Anterior cingulate cortex (tissue), 58 donors: ENCODE data around the gene GLI3.

Source experiments
- DNase-seq, 58 donors: peaks; one replicate each; lab custom pipeline; 2025; lab: John Stamatoyannopoulos, UW

GLI3 gene

GRCh38 chr7:41981046-41982040, 255.7 kb downstream of the GLI3 start:
- DNase-seq, result no peak

- no peak for DNase-seq
Observed at GRCh38 chr7:41979834-41980307, 257.1 kb downstream of the GLI3 start.

DNA sequence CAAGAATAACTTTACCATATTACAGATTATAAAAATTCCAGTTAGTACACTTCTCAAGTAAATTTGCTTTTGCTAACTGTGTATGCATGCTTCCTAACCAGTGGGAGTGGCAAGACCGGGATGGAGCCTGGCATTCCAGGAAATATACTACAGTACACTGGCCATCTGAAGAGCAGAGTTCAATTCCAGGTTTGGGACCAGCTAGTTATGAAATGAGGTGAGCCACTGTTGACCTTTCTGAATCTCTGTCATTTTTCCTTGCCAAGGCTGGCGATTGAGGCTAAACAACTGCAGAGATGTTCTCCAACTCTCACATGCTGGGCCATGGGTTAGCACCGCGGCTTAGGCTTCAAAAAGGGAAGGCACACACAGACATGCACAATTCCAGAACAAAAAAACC, 258.2 kb downstream of the GLI3 start:
- no peak for DNase-seq

- no peak for DNase-seq
Observed at GRCh38 chr7:41977661-41978060, 259.3 kb downstream of the GLI3 start.

DNA sequence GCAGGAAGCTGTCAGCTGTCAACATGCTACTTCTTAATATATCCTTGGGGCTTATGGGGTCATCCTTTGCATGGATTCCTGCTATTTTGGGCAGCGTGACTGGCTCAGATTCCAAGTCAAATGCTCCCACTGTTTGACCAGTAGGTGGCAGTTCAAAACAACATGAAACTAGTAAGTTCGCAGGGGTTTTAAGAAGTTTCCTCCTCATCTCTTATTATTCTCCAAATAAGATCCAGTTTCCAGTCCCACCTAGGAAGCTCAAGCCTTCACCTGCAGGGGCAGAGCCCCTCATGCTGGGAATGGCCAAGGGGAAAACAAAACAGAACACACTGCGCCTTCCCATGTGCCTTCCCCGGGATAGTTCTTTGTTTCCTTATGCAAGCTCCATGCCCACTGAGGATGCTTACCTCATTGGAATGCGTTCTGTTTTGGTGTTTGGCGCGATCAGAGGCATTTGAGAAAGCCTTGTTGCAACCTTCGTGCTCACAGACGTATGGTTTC, 259.8 kb downstream of the GLI3 start:
- peak in 11 of 58 donors; percentile 8 to 67 (median 39) for DNase-seq

DNA sequence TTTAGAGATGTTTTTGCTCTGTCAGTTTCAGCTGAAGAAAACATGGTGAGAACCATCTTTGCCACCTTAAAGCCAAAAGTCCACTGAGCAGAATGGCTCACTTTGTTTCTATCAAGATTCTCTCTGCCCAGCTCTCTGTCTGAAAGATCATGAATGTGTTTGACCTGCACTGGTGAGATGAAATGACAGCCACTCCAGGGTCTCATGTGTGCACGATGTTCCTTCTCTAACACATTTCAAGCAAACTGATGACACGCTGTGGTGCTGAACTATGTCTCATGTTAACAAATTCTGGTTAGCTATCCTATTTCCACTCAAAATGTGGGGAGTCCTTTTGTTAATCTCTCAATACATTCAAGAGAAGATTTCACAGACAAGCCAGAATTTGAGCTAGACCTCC, 260.6 kb downstream of the GLI3 start:
- no peak for DNase-seq

DNA sequence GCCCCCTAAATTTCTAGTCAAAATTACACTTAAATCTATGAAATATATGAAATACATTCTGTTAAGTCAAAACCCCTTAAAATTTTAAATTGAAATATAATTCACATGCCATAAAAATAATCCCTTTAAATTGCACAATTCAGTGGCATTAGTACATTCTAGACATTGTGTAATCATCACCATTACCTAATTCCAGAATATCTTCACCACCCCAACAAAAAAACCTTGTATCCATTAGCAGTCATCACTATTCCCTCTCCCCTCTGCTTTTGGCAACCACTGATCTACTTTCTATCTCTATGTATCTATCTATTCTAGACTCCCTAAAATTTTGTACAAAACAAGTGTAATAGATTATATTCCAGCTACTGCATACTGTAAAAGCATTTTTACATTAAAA, 261.2 kb downstream of the GLI3 start:
- no peak for DNase-seq

- no peak for DNase-seq
Observed at GRCh38 chr7:41974870-41975557, 262.0 kb downstream of the GLI3 start.

DNA sequence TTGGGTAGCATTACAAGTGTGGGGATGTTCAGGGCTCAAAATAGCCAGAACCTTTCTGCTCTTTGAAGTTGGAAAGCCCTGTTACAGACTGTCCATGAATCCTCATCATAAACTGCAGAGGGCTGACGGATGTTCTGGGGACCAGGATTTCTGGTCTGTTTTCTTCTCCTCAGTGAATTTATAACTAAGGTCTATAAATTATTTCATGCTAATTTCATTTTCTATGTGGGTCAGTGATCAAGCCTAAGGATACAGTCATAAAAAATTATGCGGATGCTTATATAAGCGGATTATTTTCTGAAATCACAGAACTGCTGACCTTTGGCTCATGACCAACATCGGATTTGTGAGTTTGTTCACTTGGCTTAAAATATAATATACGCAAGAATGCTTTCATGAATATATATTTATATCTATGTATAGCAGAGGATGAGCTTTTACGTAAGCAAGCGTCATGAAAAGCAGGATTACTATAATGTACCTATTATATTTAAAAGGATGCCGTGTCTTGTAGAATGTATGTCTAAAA, 263.7 kb downstream of the GLI3 start:
- no peak for DNase-seq

DNA sequence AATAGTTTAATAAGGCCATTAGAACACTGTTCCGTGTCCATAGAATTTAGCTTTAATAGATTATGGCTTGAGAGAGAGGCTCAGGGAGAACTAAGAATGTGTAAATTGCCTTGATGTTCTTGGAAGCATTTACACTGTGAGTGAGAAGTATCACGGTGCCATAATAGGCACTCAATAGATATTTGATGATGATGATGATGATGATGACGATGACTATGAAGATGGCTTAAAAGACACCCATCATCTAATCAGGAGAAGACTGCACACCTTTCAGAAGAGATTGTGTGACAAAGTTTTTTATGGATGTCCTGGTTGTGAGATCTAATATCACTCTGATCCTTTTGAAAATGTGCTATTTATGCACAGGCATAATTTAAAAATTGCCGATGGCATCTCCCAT, 264.2 kb downstream of the GLI3 start:
- DNase-seq, result no peak

DNA sequence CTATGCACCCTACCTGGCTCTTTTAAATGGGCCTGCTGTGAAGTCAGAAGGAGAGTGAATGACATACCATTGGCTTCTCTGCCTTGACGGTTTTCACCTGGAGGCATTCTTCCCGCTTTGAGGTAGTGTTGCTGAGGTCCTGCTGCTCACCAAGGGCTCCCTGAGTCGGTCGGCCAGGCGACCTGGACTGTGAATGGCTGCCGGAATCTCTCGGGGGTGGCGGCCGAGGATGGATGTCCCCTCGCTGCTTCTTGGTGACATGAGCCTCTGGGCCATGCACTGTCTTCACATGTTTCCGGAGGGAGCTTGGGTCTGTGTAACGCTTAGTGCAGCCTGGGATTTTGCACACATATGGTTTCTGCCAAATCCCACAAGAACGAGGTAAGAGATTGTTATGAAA, 264.7 kb downstream of the GLI3 start:
- DNase-seq, result no peak

- no peak for DNase-seq
Observed at GRCh38 chr7:41971640-41972187, 265.3 kb downstream of the GLI3 start.

- DNase-seq, result no peak
Observed at GRCh38 chr7:41970941-41971340, 266.1 kb downstream of the GLI3 start.

DNA sequence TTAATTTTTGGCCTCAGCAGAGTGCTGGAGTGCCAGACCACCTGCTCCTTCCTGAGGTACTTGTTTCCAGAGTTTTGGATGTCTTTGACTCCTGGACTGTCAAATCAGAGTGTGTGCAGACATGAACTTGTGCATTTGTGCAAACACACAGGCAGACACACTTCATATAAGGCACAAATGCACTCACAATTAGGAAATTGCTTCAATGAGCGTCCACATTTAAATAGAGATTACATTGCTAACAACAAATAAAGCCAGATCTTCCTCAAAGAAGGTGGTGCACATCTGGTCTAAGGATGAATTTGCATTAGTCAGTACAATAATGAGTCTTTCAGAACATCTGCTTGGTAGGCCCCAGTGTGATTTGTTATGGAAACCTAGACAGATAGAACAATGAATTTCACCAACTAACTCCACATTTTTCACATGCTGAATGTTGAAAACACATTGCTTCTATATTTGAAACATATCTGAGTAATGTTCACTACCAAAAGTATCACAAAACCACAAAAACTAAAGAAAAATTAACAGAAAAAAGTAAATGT, 267.4 kb downstream of the GLI3 start:
- no peak for DNase-seq

DNA sequence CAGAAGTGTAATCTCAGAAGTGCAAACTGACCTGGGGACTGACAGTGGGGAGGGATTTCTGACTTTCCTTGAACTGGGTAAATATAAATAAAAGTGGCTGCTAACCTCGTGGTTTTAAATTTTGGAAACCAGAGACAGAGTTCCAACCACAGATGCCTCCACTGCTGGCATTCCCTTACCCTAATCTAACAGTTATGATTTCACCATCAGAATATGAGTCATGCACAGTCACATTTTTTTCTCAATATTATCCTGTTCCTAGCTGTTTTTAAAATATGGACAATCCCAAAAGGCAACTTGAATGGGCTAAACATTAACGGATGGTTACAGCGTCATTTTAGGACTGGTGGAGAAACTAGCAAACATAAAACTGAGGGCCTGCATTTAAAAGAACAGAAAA, 269.9 kb downstream of the GLI3 start:
- DNase-seq, result peak in 1 of 58 donors; percentile 12

DNA sequence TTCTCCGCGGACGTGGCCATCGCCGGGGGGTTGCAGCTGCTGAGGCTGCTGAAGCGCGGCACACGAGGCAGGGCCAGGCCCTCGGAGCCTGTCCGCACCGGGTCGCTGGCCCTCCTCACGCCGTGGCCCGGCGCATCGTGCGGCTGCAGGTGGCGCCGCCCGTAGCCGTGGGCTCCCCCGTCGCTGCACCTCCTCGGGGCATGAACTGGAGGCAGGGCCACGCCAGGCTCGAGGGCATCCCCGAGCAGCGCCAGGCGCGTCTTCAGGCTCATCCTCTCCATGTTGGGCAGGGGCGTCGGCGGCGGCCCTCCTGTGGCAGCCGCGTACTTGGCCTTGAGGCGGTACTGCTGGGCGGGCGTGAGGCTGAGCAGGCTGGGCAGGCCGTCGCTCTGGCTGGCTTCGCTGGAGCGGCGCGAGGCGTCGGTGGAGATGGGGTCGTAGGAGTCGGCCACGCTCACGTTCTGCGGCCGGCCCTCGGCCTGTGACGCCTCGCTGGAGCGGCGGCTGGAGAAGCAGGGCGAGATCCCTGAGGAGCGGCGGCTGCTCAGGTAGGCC, 271.0 kb downstream of the GLI3 start:
- DNase-seq, result no peak

- peak in 7 of 58 donors; percentile 15 to 44 (median 23) for DNase-seq
Observed at GRCh38 chr7:41964849-41965745, 271.9 kb downstream of the GLI3 start.

DNA sequence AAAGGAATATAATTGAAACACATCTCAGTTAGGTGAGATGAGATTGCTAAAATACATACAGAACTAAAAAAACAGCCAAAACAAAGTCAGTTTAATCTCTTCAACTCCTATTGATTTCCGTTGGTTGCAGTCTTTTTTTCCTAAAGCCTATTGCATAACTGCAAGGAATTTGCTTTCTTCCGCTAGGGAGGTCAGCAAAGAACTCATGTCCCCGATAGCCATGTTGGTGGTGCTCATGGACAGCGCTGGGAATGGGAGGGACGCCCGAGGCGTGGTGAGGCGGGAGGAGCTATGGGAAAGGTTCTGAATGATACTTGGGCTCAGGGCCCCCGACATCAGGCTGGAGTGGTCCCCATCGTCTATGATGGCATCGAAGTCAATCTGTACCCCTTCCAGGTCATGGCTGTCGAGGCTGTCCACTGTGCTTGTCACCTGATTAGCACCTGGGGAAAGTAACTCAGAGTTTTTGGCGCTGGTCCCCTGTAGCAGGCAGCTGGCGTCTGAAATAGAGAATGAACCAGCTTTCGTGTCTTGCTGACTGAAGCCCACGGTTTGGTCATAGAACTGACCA, 272.7 kb downstream of the GLI3 start:
- DNase-seq, result no peak

GRCh38 chr7:41956705-41957104, 280.3 kb downstream of the GLI3 start:
- no peak for DNase-seq
